ENCODE data around the gene PPFIA4.

GRCh38 chr1:203084588-203085527, 58.6 kb downstream of the PPFIA4 start:
- TF ChIP-seq POLR2AphosphoS5 (IDR thresholded peaks at IDR 0.05; ENCODE audit: low read depth, low read length) (no peak), EZH2phosphoT487 (IDR thresholded peaks at IDR 0.05; ENCODE audit: borderline replicate concordance, low read depth) (no peak), CTCF (IDR thresholded peaks at IDR 0.05) (peak; percentile 57), REST (IDR thresholded peaks at IDR 0.05; ENCODE audit: low read depth, low read length) (no peak), USF1 (IDR thresholded peaks at IDR 0.05; ENCODE audit: borderline replicate concordance, low read depth) (no peak), YY1 (IDR thresholded peaks at IDR 0.05; ENCODE audit: low read depth) (no peak), JUND (IDR thresholded peaks at IDR 0.05) (no peak), ZBTB33 (IDR thresholded peaks at IDR 0.05; ENCODE audit: borderline replicate concordance, low read depth) (no peak), SIN3A (IDR thresholded peaks at IDR 0.05; ENCODE audit: borderline replicate concordance, low read depth, low read length) (no peak), TEAD4 (IDR thresholded peaks at IDR 0.05; ENCODE audit: borderline replicate concordance, insufficient read depth) (no peak), PBX3 (IDR thresholded peaks at IDR 0.05) (no peak), RFX5 (IDR thresholded peaks at IDR 0.05; ENCODE audit: low read length) (no peak)
